Mucosa of gallbladder (tissue), 1 donor: ENCODE data around the gene PLCH2. TPM values are rescaled to one million over a fixed set of nuclear protein-coding genes. Genes with fewer than 3 reads are reported as not detected.

Experiments
- DNase-seq: peaks from one replicate; pipeline ENCODE4 v3.0.0-alpha.2; 2020; ENCODE audit warnings: low spot score
- total RNA-seq: library from RNA; stranded (reverse); gene quantifications from one replicate; pipeline ENCODE4 v1.2.1, GENCODE V29; 2021
- donor health status: DM: no; HTN: no; CAD: no.

Gene PLCH2
- total RNA-seq, 1 donor from 2014 or later: 8.1 TPM

- DNase-seq: no peak
Observed at GRCh38 chr1:2514863-2515762, 39.0 kb downstream of the PLCH2 start.

DNA sequence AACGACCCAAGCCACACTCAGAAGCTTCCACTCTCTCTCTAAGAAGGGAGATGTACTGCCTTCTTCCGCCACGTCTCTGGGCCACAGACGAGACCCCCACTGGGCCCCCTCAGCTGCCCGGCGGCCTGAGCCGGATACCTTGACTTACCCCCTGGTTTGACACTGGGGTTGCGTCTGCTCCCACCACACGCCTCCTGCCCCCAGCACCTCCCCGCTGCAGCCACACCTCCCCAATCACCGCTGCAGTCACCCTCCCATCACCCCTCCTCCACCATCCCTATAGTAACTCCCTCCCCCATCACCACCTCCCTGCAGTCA, 39.6 kb downstream of the PLCH2 start:
- DNase-seq: no peak

GRCh38 chr1:2516124-2516523, 40.0 kb downstream of the PLCH2 start:
- DNase-seq: no peak

GRCh38 chr1:2516946-2517345, 40.9 kb downstream of the PLCH2 start:
- no peak for DNase-seq

DNA sequence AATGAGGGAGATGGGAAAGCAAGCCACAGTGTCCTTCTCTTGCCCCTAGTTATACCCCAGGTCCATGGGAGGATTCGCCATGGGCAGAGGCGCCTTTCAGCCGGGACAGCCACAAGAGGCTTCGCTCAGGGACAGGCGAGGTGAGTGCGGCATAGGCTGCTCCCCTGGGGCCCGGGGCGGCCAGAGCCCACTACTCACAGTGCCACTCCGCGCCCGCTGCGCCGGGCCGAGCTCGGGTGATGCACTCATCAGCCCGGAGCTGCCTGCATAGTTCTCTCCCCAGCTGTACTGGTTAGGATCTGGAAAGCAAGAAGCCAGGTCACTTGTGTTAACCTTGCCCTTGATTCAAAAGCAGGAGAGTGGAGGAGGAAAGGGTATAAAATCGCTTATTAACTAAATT, 41.9 kb downstream of the PLCH2 start:
- no peak for DNase-seq

DNA sequence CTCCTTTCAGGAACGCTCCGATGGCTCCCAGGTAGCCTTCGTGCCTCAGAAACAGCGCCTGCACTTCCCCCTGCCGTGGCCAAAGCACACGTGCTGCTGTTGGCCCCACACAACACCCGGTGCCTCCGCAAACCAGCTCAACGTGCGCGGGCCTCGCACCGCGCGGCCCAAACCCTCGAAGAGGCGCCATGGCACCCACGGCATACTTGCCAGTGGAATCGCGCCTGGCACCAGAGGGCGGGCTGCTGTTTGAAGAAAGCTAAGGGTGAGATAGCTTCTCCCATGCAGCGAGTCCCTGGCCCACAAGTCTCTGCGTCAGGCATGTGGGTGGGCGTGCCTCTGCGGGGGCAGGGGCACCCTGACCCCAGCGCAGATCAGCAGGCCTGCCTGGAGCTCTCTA, 42.4 kb downstream of the PLCH2 start:
- DNase-seq: no peak

DNA sequence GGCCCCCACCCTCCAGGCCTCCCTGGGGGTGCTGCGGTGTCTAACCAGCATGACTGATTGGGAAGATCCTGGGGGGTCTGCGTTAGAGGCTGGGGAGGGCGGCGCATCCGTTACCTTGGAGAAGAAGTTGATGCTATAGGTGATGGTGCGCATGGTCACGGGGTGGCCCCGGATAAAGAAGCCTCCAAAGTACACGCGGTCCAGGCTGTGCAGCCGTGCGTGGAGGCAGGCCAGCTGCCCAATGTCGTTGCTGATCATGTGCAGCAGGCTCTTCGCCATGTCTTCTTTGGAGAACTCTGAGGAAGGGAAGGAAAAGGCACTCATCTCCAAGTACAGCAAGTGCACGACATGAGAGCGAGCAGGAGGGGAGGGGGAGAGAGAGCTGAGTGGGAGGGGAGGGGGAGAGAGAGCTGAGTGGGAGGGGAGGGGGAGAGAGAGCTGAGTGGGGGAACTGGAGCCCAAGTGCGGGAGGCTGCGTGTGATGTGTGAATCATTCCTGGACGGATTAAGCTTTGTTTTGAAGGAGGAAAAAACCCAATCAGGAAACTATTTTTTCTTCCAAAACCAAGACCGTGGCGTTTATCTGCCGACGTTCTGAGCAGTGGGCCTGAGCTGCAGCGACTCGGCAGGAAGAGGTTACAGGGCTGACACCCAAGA, 43.1 kb downstream of the PLCH2 start:
- no peak for DNase-seq

DNA sequence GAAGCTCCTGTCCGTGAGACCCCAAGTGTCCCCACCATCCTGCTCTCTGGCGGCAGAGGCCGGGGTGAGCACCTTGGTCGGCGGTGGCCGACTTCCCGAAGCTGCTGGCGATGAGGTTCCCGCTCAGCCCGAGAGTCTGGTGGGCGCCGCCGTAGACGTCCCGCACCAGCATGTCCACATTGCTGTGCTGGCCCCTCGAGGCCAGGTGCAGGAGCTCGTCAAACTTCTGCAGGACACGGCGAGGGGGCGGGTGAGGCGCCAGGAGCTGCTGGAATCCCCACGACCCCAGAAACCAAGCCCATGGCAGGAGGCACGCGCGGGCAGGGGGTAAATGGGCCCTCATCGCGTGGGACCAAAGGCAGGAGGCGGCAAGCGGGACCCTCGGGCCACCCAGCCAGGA, 43.6 kb downstream of the PLCH2 start:
- DNase-seq: no peak

GRCh38 chr1:2520206-2520605, 44.1 kb downstream of the PLCH2 start:
- no peak for DNase-seq

DNA sequence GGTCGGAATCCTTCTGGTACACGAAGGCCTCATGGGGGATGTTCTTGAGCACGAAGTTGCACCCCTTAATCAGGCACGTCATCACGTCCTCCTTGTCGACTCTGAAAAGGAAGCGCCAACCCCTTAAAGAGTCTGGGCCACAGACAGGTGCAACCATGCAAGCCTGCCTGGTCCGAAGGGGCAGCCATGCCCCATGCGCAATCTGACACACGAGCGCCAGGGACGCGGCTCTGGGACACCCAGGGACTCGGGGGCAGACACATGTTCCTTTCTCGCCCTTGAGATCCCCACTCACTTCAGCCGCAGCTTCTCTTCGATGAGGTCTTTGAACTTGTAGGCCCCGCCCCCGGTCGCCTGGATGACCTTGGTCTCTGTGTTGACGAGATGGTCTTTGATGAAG, 44.7 kb downstream of the PLCH2 start:
- no peak for DNase-seq

- no peak for DNase-seq
Observed at GRCh38 chr1:2522230-2522629, 46.1 kb downstream of the PLCH2 start.

- DNase-seq: no peak
Observed at GRCh38 chr1:2523191-2523890, 47.3 kb downstream of the PLCH2 start.

- no peak for DNase-seq
Observed at GRCh38 chr1:2523891-2524609, 48.0 kb downstream of the PLCH2 start.

- no peak for DNase-seq
Observed at GRCh38 chr1:2525572-2525919, 49.5 kb downstream of the PLCH2 start.

DNA sequence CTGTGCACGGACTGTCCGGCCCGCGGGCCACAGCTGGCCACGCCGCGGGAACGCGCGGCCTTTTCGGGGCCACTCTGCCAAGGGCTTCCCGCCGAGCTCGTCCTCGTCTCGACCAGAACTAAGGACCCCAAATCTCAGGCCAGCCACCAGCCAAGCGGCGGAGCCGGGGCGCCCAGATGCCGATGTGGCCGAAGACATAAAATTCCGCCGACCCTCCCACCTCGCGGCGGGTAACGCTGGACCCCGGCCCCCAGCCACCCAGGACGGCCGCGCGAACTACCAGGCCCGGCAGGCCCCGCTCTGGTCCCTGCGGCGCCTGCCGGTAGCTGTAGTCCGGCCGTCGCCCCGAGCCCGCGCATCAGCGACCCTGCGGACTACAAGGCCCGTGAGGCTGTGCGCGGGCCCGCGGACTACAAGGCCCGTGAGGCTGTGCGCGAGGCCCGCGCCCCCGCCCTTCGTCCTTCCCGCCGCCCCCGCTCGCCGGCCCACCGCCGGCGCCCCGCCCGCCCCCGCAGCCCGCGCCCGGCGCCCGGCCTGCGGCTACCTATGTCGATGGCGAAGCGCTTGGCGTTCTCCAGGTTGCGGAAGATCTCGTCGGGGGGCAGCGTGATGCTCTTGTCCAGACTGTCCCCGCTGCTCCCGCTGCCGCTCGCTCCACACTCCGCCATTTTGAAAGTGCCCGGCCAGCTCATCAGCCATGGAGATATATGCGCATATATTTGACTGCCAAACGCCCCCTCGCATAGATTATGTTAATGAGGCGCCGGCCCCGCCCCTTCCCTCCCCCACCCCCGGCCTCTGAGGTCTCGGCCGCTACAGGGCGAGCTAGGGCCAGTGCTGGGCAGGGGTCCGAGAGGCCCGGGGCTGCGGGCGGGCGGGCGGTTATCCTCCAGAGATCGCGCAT, 50.1 kb downstream of the PLCH2 start, which contains the start of gene PANK4:
TSS of gene PANK4 (minus strand) at position 677 of the 904 bp plus-strand sequence. CDS start at position 668, 9 bp downstream.
- DNase-seq: peak; percentile 93

DNA sequence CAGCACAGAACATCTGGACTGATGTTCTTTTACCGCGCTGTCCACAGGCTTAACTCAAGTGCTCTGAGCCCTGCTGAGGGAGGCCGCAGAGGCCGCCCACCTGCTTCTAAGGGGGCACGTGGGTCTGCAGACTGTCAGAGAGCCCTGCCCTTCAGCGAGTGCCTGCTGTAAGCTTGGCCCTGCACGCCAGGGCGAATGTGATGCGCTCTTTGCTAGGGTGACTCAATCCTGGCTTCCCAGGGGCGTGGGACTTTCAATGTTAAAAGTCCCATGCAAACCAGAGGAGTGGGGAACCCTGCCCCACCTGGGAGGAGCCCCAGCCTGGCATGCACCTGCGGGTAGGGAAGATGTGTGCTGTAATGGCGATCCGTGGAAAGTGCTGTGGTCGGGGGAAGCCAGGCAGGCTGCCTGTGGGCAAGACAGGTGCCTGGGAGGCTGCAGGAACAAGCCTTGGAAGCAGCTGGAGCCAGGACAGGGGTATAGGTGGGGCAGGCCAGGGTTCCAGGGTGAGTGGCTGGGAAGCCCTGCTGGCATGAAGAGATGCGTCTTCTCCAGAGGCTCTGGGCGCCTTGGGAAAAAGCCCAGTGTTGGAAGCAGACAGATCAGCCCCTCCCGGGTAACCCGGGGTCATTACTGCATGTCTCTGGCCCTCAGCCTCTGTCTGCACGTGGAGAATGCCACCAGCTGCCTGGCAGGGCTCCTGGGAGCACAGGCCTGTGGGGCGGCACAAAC, 50.9 kb downstream of the PLCH2 start:
- no peak for DNase-seq

GRCh38 chr1:2527556-2527860, 51.4 kb downstream of the PLCH2 start:
- no peak for DNase-seq

DNA sequence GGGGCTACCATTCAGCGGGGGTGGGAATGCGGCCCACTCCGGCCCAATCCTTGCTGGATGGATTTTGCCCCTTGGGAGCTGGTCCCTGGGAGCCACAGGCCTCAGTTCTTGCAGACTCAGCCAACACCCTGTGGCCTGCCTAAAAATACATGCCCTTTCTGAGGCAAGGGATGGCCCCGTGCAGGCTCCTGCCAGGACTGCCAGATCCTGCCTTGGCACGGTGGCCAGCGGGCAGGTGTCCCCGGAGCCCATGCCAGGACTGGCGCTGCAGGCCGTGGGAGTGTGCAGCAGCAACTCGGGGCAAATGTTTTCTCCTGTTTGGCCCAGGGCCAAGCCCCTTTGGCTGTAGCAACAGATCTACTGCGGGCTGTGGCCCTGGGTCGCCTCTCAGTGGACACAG, 51.9 kb downstream of the PLCH2 start:
- DNase-seq: no peak

DNA sequence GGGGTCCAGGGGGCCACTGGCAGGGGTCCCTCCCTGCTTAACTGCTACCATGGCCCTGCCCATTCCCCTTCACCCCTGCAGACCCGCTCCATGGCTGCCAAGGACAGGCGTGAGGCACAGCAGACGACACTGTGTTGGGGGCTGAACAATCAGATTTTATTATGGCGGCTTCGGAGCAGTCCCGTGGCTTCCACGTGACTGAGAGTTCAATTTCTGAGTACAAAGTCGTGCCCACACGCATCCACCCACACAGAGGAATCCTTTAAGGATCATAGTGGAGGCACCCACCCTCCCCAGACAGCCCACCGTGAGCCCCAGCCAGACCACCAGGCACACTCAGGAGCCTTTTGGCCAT, 52.5 kb downstream of the PLCH2 start:
- DNase-seq: no peak

GRCh38 chr1:2528966-2529783, 53.1 kb downstream of the PLCH2 start:
- DNase-seq: no peak
